OCI-LY1 (cell line): ENCODE measurements around the gene PRPF18.

Source experiments
- CTCF ChIP-seq: fragments of 200-600 bp; sonication (generic), shearing (Covaris generic); IDR thresholded peaks from 2 replicates; pipeline ENCODE4 v1.5.1; 2017; ENCODE audit warnings: mild to moderate bottlenecking, antibody characterized with exemption, low read length, moderate library complexity, mixed read lengths
- EZH2 ChIP-seq: fragments of 200-600 bp; sonication (generic), shearing (Covaris generic); IDR thresholded peaks from 2 replicates; pipeline ENCODE4 v1.8.0; 2017; ENCODE audit warnings: borderline replicate concordance, mixed run types, mild to moderate bottlenecking, antibody characterized with exemption, low read length, moderate library complexity, mixed read lengths

GRCh38 chr10:13656337-13657100 is 69.8 kb downstream of the PRPF18 start:
- TF ChIP-seq CTCF (no peak), EZH2 (no peak)
